ENCODE measurements around the gene STRIT1. TPM values are rescaled to one million over a fixed set of nuclear protein-coding genes. Genes with fewer than 3 reads are reported as not detected.

STRIT1 gene
- total RNA-seq, 1 donor from 2014 or later, result not detected

GRCh38 chr3:155292133-155292532, 1.4 kb downstream of the STRIT1 start:
- H3K4me3 ChIP-seq (ENCODE audit: low read depth, low read length), result no peak overlapping the region
- TF ChIP-seq, protein P1, sequence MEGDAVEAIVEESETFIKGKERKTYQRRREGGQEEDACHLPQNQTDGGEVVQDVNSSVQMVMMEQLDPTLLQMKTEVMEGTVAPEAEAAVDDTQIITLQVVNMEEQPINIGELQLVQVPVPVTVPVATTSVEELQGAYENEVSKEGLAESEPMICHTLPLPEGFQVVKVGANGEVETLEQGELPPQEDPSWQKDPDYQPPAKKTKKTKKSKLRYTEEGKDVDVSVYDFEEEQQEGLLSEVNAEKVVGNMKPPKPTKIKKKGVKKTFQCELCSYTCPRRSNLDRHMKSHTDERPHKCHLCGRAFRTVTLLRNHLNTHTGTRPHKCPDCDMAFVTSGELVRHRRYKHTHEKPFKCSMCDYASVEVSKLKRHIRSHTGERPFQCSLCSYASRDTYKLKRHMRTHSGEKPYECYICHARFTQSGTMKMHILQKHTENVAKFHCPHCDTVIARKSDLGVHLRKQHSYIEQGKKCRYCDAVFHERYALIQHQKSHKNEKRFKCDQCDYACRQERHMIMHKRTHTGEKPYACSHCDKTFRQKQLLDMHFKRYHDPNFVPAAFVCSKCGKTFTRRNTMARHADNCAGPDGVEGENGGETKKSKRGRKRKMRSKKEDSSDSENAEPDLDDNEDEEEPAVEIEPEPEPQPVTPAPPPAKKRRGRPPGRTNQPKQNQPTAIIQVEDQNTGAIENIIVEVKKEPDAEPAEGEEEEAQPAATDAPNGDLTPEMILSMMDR (IDR thresholded peaks at IDR 0.05; ENCODE audit: insufficient read depth, low read length, severe bottlenecking), result no peak
- H3K27me3 ChIP-seq (ENCODE audit: control insufficient read depth, insufficient read depth, low read length), result no peaks in the 10 kb centered on the region
- H3K36me3 ChIP-seq (ENCODE audit: control insufficient read depth, insufficient read depth, low read length), result no peaks in the 10 kb centered on the region
- no peak for DNase-seq (ENCODE audit: low read depth)
- no peak for FAIRE-seq

- DNase-seq (ENCODE audit: low read depth) (peak; percentile 43), FAIRE-seq (no peak)
- TF ChIP-seq, protein P1 (IDR thresholded peaks at IDR 0.05; ENCODE audit: insufficient read depth, low read length, severe bottlenecking), result no peak
- Histone ChIP-seq H3K4me3 (ENCODE audit: low read depth, low read length) (no peak overlapping the region), H3K36me3 (ENCODE audit: control insufficient read depth, insufficient read depth, low read length) (no peaks in the 10 kb centered on the region), H3K27me3 (ENCODE audit: control insufficient read depth, insufficient read depth, low read length) (no peaks in the 10 kb centered on the region)
Observed at GRCh38 chr3:155286736-155287135, 6.7 kb downstream of the STRIT1 start.

DNA sequence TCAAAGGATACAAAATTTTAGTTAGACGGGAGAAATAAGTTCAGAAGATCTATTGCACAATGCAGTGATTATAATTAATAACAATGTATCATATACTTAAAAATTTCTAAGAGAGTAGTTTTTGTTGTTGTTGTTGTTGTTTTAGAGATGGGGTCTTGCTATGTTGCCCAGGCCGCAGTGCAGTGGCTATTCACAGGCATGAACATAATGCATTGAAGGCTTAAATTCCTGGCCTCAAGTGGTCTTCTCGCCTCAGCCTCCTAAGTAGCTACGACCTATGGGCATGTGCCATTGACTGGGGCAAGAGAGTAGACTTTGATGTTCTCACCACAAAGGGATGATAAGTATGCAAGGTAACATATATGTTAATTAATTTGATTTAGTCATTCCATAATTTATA, 7.5 kb downstream of the STRIT1 start:
- no peaks in the 10 kb centered on the region for H3K36me3 ChIP-seq (ENCODE audit: control insufficient read depth, insufficient read depth, low read length)
- H3K4me3 ChIP-seq (ENCODE audit: low read depth, low read length), result no peak overlapping the region
- no peak for DNase-seq (ENCODE audit: low read depth)
- no peak for FAIRE-seq
- H3K27me3 ChIP-seq (ENCODE audit: control insufficient read depth, insufficient read depth, low read length), result no peaks in the 10 kb centered on the region
- TF ChIP-seq, protein P1 (IDR thresholded peaks at IDR 0.05; ENCODE audit: insufficient read depth, low read length, severe bottlenecking), result no peak

DNA sequence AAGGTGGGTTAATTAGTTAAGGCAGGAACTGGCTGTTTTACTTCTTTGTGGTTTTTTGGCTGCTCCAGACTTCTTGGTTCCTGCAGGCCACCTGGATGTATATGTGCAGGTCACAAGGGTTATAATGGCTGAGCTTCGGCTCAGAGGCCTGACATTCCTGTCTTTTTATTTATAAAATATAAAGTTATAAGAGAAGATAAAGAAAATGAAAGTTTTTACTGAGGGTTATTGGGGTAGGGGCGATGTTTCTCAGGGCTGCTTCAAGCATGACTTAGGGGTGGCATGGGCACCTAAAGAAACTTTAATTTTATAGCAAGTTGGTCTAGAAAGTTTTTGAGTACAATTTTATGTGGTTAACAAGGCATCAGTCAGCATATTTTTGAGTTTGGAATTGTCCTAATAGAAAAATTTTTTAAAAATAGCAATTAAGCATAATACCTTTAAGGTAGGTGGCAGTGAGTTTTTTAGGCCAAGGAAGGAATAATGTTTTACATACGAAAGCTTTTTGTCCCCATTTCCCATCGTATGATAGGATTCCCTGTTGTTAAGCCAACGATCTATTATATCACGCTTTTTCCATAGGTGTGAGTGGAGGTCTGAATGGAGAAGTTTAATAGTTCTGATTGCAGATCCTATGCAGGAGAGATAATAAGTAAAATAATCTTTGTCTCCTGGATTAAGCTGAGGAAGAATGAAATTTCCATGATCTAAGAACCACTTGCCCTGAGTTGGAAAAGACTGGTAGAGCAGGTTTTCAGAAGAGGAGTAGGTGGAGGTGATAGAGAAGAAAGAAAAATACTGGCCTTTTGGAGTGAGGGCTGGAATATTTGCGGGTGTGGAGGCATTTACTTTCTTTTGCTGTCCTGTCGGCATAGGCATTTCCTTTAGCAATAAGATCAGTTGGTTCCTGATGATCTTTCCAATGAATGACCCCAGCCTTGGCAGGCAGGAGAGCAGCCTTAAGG, 10.1 kb downstream of the STRIT1 start:
- no peaks in the 10 kb centered on the region for H3K36me3 ChIP-seq (ENCODE audit: control insufficient read depth, insufficient read depth, low read length)
- FAIRE-seq (no peak), DNase-seq (ENCODE audit: low read depth) (peak; percentile 5)
- TF ChIP-seq, protein P1 (IDR thresholded peaks at IDR 0.05; ENCODE audit: insufficient read depth, low read length, severe bottlenecking), result no peak
- H3K4me3 ChIP-seq (ENCODE audit: low read depth, low read length), result no peak overlapping the region
- H3K27me3 ChIP-seq (ENCODE audit: control insufficient read depth, insufficient read depth, low read length), result no peaks in the 10 kb centered on the region

DNA sequence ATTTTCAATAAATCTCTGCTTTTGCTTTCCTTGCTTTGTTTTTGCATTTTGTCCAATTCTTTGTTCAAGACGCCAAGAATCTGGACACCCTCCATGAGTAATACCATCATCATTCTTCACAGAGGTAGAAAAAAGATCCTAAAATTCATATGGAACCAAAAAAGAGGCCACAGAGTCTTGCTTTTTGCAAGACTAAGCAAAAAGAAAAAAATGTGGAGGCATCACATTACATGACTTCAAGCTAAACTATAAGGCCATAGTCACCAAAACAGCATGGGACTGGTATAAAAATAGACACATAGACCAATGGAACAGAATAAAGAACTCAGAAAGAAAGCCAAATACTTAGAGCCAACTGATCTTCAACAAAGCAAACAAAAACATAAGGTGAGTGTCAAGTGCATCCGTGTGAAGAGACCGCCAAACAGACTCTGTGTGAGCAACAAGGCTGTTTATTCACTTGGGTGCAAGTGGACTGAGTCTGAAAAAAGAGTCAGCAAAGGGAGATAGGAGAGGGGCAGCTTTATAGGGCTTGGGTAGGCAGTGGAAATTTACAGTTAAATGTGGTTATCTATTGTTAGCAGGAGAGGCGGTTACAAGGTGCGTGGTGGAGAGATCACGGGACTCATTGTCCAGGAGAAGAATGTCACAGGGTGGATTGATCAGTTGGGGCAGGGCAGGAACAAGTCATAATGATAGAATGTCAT, 10.9 kb downstream of the STRIT1 start:
- Histone ChIP-seq H3K27me3 (ENCODE audit: control insufficient read depth, insufficient read depth, low read length) (no peaks in the 10 kb centered on the region), H3K36me3 (ENCODE audit: control insufficient read depth, insufficient read depth, low read length) (no peaks in the 10 kb centered on the region), H3K4me3 (ENCODE audit: low read depth, low read length) (no peak overlapping the region)
- DNase-seq (ENCODE audit: low read depth) (no peak), FAIRE-seq (no peak)
- TF ChIP-seq, protein P1 (IDR thresholded peaks at IDR 0.05; ENCODE audit: insufficient read depth, low read length, severe bottlenecking), result no peak

Measured in bronchial epithelial cell (primary cell).